Measurements from ENCODE around the gene CAMK2B. TPM values are rescaled to one million over a fixed set of nuclear protein-coding genes. Genes with fewer than 3 reads are reported as not detected.

The CAMK2B gene
- polyA plus RNA-seq, 3 donors = 0.13 TPM; not detected in 2

GRCh38 chr7:44323381-44324203, 1.8 kb downstream of the CAMK2B start:
- H3K27me3 Mint-ChIP-seq (ENCODE audit: low read depth in 3 of 3) = peaks cover 37 to 56% (median 43%) of the 10 kb centered on the region in 3 donors
- H3K4me3 ChIP-seq (replicated peaks in 1 of 3; ENCODE audit: low read depth in 2 of 3, low read length in 3 of 3) = no peak overlapping the region
- H2AFZ ChIP-seq (ENCODE audit: insufficient read depth, low read depth, low read length, poor library complexity, severe bottlenecking) = no peak overlapping the region
- peak overlapping the region in 1 of 2 donors; percentile 90 for H3K4me3 Mint-ChIP-seq
- H3K4me2 ChIP-seq (replicated peaks; ENCODE audit: extremely low read depth, low read length, poor library complexity, severe bottlenecking) = no peak overlapping the region
- H3K36me3 Mint-ChIP-seq = peaks cover 0 to 5% of the 10 kb centered on the region in 2 donors
- H3K4me1 ChIP-seq (ENCODE audit: control insufficient read depth in 1 of 2, insufficient read depth in 2 of 2, low read length in 2 of 2) = no peaks in the 10 kb centered on the region
- H4K20me1 ChIP-seq (ENCODE audit: insufficient read depth, low read length) = no peaks in the 10 kb centered on the region
- TF ChIP-seq CTCF (IDR thresholded peaks at IDR 0.05) = no peak
- WGBS (ENCODE audit: insufficient coverage) = 90% methylated on average over 10 of the region's 17 CpGs
- no peaks in the 10 kb centered on the region for H3K79me2 ChIP-seq (ENCODE audit: insufficient read depth, low read length)
- H3K27ac ChIP-seq (ENCODE audit: low read depth in 1 of 2, low read length in 2 of 2) = no peak overlapping the region
- H3K9ac ChIP-seq (ENCODE audit: insufficient read depth, low read length, poor library complexity, severe bottlenecking) = no peak overlapping the region
- no peaks in the 10 kb centered on the region for H3K36me3 ChIP-seq (replicated peaks in 1 of 2; ENCODE audit: control insufficient read depth in 1 of 2, insufficient read depth in 2 of 2, low read length in 2 of 2)
- H3K27me3 ChIP-seq (ENCODE audit: control insufficient read depth in 2 of 2, insufficient read depth in 2 of 2, low read length in 2 of 2) = peaks cover 6 to 37% of the 10 kb centered on the region in 2 donors
- intact Hi-C loops (cut with micrococcal nuclease) = no loop called here
- H3K9me3 Mint-ChIP-seq = peaks cover 0 to 9% (median 4%) of the 10 kb centered on the region in 7 donors
- peaks cover 5% of the 10 kb centered on the region for H3K4me1 Mint-ChIP-seq
- H3K27ac Mint-ChIP-seq = no peak overlapping the region
- no peaks in the 10 kb centered on the region for H3K9me3 ChIP-seq (replicated peaks in 1 of 2; ENCODE audit: control insufficient read depth in 1 of 2, insufficient read depth in 1 of 2, low read length in 2 of 2)
- DNase-seq = no peak

- peak overlapping the region in 1 of 2 donors; percentile 90 for H3K4me3 Mint-ChIP-seq
- Histone ChIP-seq H3K4me2 (replicated peaks; ENCODE audit: extremely low read depth, low read length, poor library complexity, severe bottlenecking) (no peak overlapping the region), H2AFZ (ENCODE audit: insufficient read depth, low read depth, low read length, poor library complexity, severe bottlenecking) (no peak overlapping the region), H3K9me3 (replicated peaks in 1 of 2; ENCODE audit: control insufficient read depth in 1 of 2, insufficient read depth in 1 of 2, low read length in 2 of 2) (no peaks in the 10 kb centered on the region), H4K20me1 (ENCODE audit: insufficient read depth, low read length) (no peaks in the 10 kb centered on the region), H3K9ac (ENCODE audit: insufficient read depth, low read length, poor library complexity, severe bottlenecking) (no peak overlapping the region), H3K4me3 (replicated peaks in 1 of 3; ENCODE audit: low read depth in 2 of 3, low read length in 3 of 3) (no peak overlapping the region), H3K36me3 (replicated peaks in 1 of 2; ENCODE audit: control insufficient read depth in 1 of 2, insufficient read depth in 2 of 2, low read length in 2 of 2) (no peaks in the 10 kb centered on the region), H3K4me1 (ENCODE audit: control insufficient read depth in 1 of 2, insufficient read depth in 2 of 2, low read length in 2 of 2) (no peaks in the 10 kb centered on the region), H3K27ac (ENCODE audit: low read depth in 1 of 2, low read length in 2 of 2) (no peak overlapping the region), H3K79me2 (ENCODE audit: insufficient read depth, low read length) (no peaks in the 10 kb centered on the region), H3K27me3 (ENCODE audit: control insufficient read depth in 2 of 2, insufficient read depth in 2 of 2, low read length in 2 of 2) (peaks cover 6 to 37% of the 10 kb centered on the region in 2 donors)
- peaks cover 37 to 52% (median 41%) of the 10 kb centered on the region in 3 donors for H3K27me3 Mint-ChIP-seq (ENCODE audit: low read depth in 3 of 3)
- no peak for DNase-seq
- no peak overlapping the region for H3K27ac Mint-ChIP-seq
- no peak for TF ChIP-seq CTCF (IDR thresholded peaks at IDR 0.05)
- H3K9me3 Mint-ChIP-seq = peaks cover 0 to 7% (median 4%) of the 10 kb centered on the region in 7 donors
- intact Hi-C loops (cut with micrococcal nuclease) = no loop called here
- H3K36me3 Mint-ChIP-seq = peaks cover 0 to 5% of the 10 kb centered on the region in 2 donors
- H3K4me1 Mint-ChIP-seq = peaks cover 5% of the 10 kb centered on the region
- 95% methylated on average over 11 of the region's 17 CpGs for WGBS (ENCODE audit: insufficient coverage)
These were observed 2.6 kb downstream of the CAMK2B start for GRCh38 chr7:44322631-44323363.

Data from CD14-positive monocyte (primary cell).